Osteocyte (in vitro differentiated cells): ENCODE measurements around the gene ENPP7. TPM values are rescaled to one million over a fixed set of nuclear protein-coding genes. Genes with fewer than 3 reads are reported as not detected.

Source experiments
- DNase-seq: peaks from one replicate; pipeline ENCODE4 v3.0.0; 2021; ENCODE audit warnings: mixed read lengths; ENCODE audit not compliant: unreplicated experiment; ENCODE audit errors: extremely low spot score
- H3K27ac Mint-ChIP-seq: one replicate; pipeline ENCODE4 v1.8.0; 2021; ENCODE audit warnings: mild to moderate bottlenecking, mixed read lengths; ENCODE audit not compliant: unreplicated experiment
- H3K27me3 Mint-ChIP-seq: one replicate; pipeline ENCODE4 v1.8.0; 2021; ENCODE audit warnings: mixed read lengths; ENCODE audit not compliant: unreplicated experiment
- H3K36me3 Mint-ChIP-seq: one replicate; pipeline ENCODE4 v1.8.0; 2021; ENCODE audit warnings: mixed read lengths; ENCODE audit not compliant: unreplicated experiment
- H3K4me1 Mint-ChIP-seq: one replicate; pipeline ENCODE4 v1.8.0; 2021; ENCODE audit warnings: mixed read lengths; ENCODE audit not compliant: unreplicated experiment
- H3K4me3 Mint-ChIP-seq: one replicate; pipeline ENCODE4 v1.8.0; 2021; ENCODE audit warnings: mild to moderate bottlenecking, moderate library complexity, mixed read lengths; ENCODE audit not compliant: unreplicated experiment
- H3K9me3 Mint-ChIP-seq: one replicate; pipeline ENCODE4 v1.8.0; 2021; ENCODE audit warnings: mixed read lengths; ENCODE audit not compliant: unreplicated experiment
- total RNA-seq: library from RNA; stranded (reverse); gene quantifications from 2 replicates; pipeline ENCODE4 v1.2.1, GENCODE V29; 2021
- TF ChIP-seq, protein P1 (sequence below): fragments of 200-600 bp; sonication (generic); IDR thresholded peaks from 2 replicates; pipeline ENCODE4 v1.5.0; 2021; ENCODE audit warnings: antibody characterized with exemption, mild to moderate bottlenecking, moderate library complexity

The ENPP7 gene
- total RNA-seq, 1 donor from 2014 or later: not detected

DNA sequence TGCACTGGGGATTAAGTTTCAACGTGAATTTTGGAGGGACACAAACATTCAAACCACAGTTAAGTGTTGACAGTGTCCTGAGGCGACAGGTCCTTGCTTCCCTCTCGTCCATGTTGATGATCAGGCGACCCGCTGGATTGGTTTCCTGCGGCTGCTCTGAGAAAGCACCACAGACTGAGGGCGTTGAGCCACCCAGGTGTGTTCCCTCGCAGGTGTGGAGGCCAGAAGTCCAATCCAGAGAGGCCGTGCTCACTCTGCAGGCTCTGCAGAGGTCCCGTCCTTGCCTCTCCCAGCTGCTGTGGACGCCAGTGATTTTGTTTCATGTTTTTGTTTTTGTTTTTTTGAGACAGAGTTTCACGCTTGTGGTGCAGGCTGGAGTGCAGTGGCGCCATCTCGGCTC is 24.8 kb downstream of the ENPP7 start:
- TF ChIP-seq, protein P1, sequence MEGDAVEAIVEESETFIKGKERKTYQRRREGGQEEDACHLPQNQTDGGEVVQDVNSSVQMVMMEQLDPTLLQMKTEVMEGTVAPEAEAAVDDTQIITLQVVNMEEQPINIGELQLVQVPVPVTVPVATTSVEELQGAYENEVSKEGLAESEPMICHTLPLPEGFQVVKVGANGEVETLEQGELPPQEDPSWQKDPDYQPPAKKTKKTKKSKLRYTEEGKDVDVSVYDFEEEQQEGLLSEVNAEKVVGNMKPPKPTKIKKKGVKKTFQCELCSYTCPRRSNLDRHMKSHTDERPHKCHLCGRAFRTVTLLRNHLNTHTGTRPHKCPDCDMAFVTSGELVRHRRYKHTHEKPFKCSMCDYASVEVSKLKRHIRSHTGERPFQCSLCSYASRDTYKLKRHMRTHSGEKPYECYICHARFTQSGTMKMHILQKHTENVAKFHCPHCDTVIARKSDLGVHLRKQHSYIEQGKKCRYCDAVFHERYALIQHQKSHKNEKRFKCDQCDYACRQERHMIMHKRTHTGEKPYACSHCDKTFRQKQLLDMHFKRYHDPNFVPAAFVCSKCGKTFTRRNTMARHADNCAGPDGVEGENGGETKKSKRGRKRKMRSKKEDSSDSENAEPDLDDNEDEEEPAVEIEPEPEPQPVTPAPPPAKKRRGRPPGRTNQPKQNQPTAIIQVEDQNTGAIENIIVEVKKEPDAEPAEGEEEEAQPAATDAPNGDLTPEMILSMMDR: no peak
- Mint-ChIP-seq H3K36me3 (no peaks in the 10 kb centered on the region), H3K27ac (no peak overlapping the region), H3K4me1 (no peaks in the 10 kb centered on the region), H3K27me3 (peaks cover 47% of the 10 kb centered on the region), H3K9me3 (no peaks in the 10 kb centered on the region), H3K4me3 (no peak overlapping the region)
- DNase-seq: no peak

DNA sequence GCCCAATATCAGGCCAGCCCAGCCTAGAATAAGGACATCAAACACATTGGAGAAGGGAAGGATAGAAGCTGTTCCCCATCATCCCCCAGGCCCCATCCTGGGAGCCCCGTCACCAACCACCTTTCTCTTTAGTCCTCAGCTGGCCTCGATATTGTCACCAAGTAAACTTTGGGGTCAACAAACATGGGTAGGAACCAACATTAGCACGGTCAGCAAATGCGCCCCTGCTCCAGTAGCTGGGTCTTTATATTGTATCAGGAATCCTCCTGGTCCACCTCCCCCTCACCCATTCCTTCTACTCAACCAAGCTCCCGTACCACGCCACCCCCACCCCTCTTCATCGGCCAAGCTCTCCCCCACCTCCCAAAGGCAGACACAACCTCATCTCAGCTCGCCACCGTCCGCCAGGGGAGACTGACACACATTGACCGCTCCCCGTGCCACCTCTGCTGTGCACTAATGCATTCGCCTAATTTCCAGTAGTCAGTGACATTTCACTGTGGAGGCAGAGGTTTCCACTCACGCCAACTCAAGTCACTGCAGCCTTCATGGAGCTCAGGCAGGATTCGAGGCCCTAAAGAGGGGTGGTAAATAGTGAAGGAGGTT is 26.5 kb downstream of the ENPP7 start:
- H3K4me1 Mint-ChIP-seq: no peaks in the 10 kb centered on the region
- no peaks in the 10 kb centered on the region for H3K9me3 Mint-ChIP-seq
- no peak for DNase-seq
- H3K27ac Mint-ChIP-seq: no peak overlapping the region
- H3K27me3 Mint-ChIP-seq: peaks cover 35% of the 10 kb centered on the region
- TF ChIP-seq, protein P1: no peak
- no peaks in the 10 kb centered on the region for H3K36me3 Mint-ChIP-seq
- H3K4me3 Mint-ChIP-seq: no peak overlapping the region

DNA sequence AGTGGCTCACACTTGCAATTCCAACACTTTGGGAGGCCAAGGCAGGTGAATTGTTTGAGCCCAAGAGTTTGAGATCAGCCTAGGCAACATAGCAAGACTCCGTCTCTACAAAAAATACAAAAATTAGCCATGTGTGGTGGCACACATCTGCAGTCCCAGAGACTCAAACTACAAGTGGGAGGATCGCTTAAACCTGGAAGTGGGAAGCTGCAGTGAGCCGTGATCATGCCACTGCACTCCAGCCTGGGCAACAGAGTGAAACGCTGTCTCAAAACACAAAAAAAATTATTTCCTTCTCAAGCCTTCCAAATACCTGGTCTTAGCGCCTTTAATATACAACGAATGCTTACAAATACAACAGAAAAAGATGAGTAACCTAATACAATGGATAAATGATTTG is 27.5 kb downstream of the ENPP7 start:
- no peaks in the 10 kb centered on the region for H3K4me1 Mint-ChIP-seq
- H3K4me3 Mint-ChIP-seq: no peak overlapping the region
- no peaks in the 10 kb centered on the region for H3K9me3 Mint-ChIP-seq
- DNase-seq: no peak
- peaks cover 36% of the 10 kb centered on the region for H3K27me3 Mint-ChIP-seq
- H3K36me3 Mint-ChIP-seq: no peaks in the 10 kb centered on the region
- TF ChIP-seq, protein P1: no peak
- no peak overlapping the region for H3K27ac Mint-ChIP-seq

DNA sequence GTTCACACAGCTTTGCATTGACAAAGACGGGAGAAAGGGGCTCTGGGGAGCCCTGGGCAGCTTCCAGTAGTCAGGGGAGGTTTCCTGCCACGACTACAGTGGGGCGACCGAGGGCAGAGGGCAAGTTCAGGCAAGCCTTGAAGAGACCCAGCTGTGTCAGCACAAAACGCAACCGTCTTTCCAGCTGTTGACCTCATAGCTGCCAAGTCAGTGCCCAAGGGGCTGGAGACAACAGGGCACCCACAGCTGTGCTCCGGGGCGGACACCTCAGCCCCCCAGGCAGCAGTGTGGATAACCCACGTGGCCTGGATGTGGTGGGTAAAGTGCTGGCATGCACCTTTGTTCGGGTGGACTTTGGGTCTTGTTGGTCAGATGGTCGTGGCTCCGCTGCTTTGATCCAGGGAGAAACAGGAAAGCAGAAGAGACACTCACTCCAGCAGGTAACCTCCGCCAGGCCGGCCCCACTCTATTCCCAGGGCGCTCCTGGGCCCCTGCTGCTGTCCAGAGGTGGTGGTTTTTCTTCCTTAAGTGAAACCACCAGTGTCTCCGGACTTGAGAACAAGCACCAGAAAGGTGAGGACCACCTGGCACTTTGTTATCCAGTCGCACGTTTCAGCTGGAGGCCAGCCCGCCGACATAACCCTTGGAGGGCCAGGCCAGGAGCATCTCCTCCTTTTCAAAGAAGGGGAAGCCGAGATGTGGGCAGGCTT is 29.6 kb downstream of the ENPP7 start:
- H3K4me1 Mint-ChIP-seq: no peaks in the 10 kb centered on the region
- DNase-seq: no peak
- H3K9me3 Mint-ChIP-seq: no peaks in the 10 kb centered on the region

More for the DNA sequence above, 29.6 kb downstream of the ENPP7 start:
- H3K27ac Mint-ChIP-seq: no peak overlapping the region
- peaks cover 24% of the 10 kb centered on the region for H3K27me3 Mint-ChIP-seq
- H3K36me3 Mint-ChIP-seq: no peaks in the 10 kb centered on the region
- H3K4me3 Mint-ChIP-seq: no peak overlapping the region
- TF ChIP-seq, protein P1: no peak
